Measurements from ENCODE around the gene RILPL1.
"Not testable (repeated sequence)": the region's sequence is repeated elsewhere in the genome, so short reads cannot be mapped to it uniquely, and the experiment has no call there.

RILPL1 gene

DNA sequence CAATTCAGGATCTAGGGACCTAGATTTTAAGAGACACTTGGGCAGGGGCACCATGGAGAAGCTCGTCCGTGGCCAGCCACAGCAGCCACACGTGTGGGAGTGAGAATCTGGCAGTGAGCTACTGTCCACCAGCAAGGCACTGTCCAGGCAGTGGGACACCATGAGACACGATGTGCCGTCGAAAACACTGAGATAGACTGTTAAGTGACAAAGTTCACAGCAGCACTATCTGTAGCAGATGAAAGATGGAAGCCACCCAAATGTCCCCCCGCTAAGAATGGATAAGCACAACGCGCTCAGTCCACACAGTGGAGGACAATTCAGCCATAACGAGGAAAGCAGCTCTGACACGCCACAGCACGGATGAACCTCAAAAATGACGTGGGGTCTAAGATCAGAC is 19.7 kb downstream of the RILPL1 start:
- no peak overlapping the region for H3K4me3 ChIP-seq (ENCODE audit: low read depth in 1 of 2, low read length in 2 of 2)
- no peaks in the 10 kb centered on the region for H3K27me3 ChIP-seq (ENCODE audit: low read depth, low read length)
- H3K9me3 ChIP-seq (ENCODE audit: control insufficient read depth in 1 of 2, low read length in 2 of 2) = no peaks in the 10 kb centered on the region
- H3K36me3 ChIP-seq (ENCODE audit: control insufficient read depth in 1 of 2, insufficient read depth in 2 of 2, low read length in 2 of 2) = peaks cover 11 to 51% of the 10 kb centered on the region in 2 donors
- H3K27ac ChIP-seq (ENCODE audit: low read length) = no peak overlapping the region
- no peaks in the 10 kb centered on the region for H3K4me1 ChIP-seq (ENCODE audit: control insufficient read depth in 1 of 2, insufficient read depth in 2 of 2, low read length in 2 of 2)

DNA sequence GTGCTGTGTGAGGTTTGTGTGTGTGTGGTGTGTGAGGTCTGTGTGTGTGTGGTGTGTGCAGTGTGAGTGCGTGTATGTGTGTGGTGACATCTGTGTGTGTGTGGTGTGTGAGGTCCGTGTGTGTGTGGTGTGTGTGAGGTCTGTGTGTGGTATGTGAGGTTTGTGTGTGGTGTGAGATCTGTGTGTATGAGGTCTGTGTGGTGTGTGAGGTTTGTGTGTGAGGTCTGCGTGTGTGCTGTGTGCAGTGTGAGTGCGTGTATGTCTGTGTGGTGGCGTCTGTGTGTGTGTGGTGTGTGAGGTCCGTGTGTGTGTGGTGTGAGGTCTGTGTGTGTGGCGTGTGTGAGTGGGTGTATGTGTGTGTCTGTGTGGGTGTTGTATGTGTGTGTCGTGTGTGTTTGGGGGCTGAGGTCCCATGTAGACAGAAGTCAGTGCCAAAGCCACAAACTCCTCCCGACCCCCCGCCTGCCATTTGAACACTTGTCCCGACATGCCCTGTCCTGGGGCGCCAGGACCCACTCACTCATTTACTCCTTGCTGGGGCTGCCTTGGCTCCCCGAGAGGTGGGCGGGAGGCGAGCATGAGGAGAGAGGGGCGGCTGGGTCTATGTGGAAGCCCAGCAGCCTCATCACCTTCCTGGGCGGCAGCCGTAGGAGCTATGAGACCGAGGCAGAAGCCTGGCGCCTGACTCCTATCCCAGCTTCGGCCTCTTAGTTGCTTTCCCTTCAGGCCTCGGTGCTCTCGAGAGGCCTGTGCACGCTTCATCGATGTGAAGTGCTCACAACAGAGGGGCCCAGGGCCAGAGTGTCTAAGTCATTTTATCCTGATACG is 20.5 kb downstream of the RILPL1 start:
- Histone ChIP-seq H3K36me3 (ENCODE audit: control insufficient read depth in 1 of 2, insufficient read depth in 2 of 2, low read length in 2 of 2) (peaks cover 11 to 48% of the 10 kb centered on the region in 2 donors), H3K9me3 (ENCODE audit: control insufficient read depth in 1 of 2, low read length in 2 of 2) (no peaks in the 10 kb centered on the region), H3K27me3 (ENCODE audit: low read depth, low read length) (no peaks in the 10 kb centered on the region), H3K27ac (ENCODE audit: low read length) (no peak overlapping the region), H3K4me3 (ENCODE audit: low read depth in 1 of 2, low read length in 2 of 2) (no peak overlapping the region), H3K4me1 (ENCODE audit: control insufficient read depth in 1 of 2, insufficient read depth in 2 of 2, low read length in 2 of 2) (no peaks in the 10 kb centered on the region)

DNA sequence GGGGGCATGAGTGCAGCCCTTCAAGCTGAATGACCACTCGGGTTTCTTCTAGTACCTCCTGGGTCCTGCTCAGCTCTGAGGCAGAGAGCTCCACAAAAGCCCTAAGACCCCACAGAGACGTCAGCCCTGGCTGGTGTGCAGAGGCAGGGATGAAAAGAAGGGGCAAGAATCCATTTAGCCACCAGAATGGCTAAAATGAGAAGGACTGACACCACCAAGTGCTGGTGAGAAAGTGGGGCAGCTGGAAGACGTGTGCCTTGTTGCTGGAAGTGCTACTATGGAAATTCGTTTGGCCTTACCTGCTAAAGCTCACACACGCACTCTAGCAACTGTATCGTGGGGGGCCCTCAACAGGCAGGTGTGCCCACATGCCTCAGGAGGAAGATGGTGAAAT is 26.7 kb downstream of the RILPL1 start:
- Histone ChIP-seq H3K27ac (ENCODE audit: low read length) (no peak overlapping the region), H3K27me3 (ENCODE audit: low read depth, low read length) (no peaks in the 10 kb centered on the region), H3K9me3 (ENCODE audit: control insufficient read depth in 1 of 2, low read length in 2 of 2) (no peaks in the 10 kb centered on the region), H3K36me3 (ENCODE audit: control insufficient read depth in 1 of 2, insufficient read depth in 2 of 2, low read length in 2 of 2) (peaks cover 0 to 25% of the 10 kb centered on the region in 2 donors), H3K4me1 (ENCODE audit: control insufficient read depth in 1 of 2, insufficient read depth in 2 of 2, low read length in 2 of 2) (no peaks in the 10 kb centered on the region), H3K4me3 (ENCODE audit: low read depth in 1 of 2, low read length in 2 of 2) (no peak overlapping the region)

DNA sequence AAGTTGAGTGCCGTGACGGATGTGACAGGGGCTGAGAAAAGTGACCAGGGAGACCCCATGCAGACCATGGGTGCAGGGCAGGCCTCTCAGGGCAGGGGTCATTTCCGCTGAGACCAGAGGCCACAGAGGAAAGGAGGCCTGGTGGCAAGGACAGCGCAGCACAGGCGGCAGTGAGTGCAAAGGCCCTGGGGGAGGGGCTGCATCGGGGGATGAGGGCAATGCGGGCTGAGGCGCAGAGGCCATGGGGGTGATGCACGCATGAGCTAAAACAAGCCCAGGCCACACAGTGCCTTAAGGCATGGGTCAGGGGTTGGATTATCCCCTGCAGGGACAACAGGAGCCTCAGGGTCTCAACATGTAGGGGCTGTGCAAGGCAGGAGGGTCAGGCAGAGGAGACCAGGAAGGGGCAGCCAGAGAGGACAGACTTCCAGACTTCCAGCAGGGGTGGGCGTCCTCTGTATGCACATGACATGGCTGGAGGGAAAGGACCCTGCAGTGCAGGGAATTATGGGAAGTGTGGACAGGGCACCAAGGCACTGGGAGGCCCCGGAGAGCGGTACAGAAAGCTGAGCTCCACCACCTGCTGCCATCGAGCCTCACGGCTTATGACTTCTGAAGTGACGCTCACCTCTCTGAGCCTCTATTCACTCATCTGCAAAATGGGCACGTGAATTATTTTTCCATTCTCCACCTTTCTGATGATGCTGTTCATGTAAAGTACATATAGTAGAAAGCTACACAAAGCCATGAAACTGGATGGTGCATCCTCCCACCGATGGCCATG is 27.3 kb downstream of the RILPL1 start:
- H3K4me1 ChIP-seq (ENCODE audit: control insufficient read depth in 1 of 2, insufficient read depth in 2 of 2, low read length in 2 of 2) = no peaks in the 10 kb centered on the region
- no peaks in the 10 kb centered on the region for H3K9me3 ChIP-seq (ENCODE audit: control insufficient read depth in 1 of 2, low read length in 2 of 2)
- H3K36me3 ChIP-seq (ENCODE audit: control insufficient read depth in 1 of 2, insufficient read depth in 2 of 2, low read length in 2 of 2) = peaks cover 0 to 22% of the 10 kb centered on the region in 2 donors
- no peak overlapping the region for H3K27ac ChIP-seq (ENCODE audit: low read length)
- no peaks in the 10 kb centered on the region for H3K27me3 ChIP-seq (ENCODE audit: low read depth, low read length)
- H3K4me3 ChIP-seq (ENCODE audit: low read depth in 1 of 2, low read length in 2 of 2) = no peak overlapping the region

DNA sequence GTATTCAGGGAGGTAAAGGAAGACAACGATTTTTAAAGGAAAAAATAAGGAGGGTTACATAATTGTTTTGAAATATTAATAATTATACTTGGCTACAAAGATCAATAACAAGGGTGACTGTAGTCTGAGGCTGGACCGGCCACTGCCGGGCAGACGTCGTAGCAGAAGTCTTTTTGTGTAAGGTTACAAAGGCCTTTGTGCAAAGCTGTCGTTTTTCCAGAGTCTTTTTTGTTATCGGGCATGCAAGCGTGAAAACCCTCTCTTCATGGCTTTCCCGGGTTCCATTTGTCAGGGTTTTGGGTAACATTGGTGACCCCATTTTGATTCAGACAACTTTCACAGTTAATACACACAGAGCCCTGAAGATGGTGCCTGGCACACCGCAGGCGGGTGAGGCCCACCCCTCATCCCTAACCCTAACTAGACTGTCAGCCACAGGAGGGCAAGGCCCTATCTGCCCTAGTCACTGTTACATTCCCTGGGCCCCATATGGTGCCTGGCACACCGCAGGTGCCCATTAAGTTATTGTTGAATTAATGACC is 31.3 kb downstream of the RILPL1 start:
- no peaks in the 10 kb centered on the region for H3K27me3 ChIP-seq (ENCODE audit: low read depth, low read length)
- peaks cover 5 to 30% of the 10 kb centered on the region in 2 donors for H3K36me3 ChIP-seq (ENCODE audit: control insufficient read depth in 1 of 2, insufficient read depth in 2 of 2, low read length in 2 of 2)
- H3K4me3 ChIP-seq (ENCODE audit: low read depth in 1 of 2, low read length in 2 of 2) = no peak overlapping the region
- no peak overlapping the region for H3K27ac ChIP-seq (ENCODE audit: low read length)
- no peaks in the 10 kb centered on the region for H3K4me1 ChIP-seq (ENCODE audit: control insufficient read depth in 1 of 2, insufficient read depth in 2 of 2, low read length in 2 of 2)
- no peaks in the 10 kb centered on the region for H3K9me3 ChIP-seq (ENCODE audit: control insufficient read depth in 1 of 2, low read length in 2 of 2)

DNA sequence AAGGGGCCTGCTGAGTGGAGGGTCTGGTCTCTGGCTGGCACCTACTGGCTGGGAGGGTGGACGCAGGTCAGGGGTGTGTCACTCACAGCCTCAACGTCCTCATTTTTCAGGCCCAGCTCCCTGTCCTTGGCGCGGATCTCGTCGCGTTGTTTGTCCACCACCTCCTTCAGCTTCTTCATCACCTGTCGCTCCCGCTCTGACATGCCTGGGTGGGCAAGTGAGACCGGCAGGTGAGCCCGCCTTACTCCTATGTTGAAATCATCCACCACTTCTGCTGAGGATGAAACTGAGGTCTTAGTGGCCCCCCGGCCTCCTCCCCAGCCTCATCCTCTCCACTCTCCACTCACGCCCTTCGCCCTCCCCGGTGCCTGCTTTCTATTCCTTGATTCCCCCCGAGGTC is 34.2 kb downstream of the RILPL1 start:
- Histone ChIP-seq H3K4me1 (ENCODE audit: control insufficient read depth in 1 of 2, insufficient read depth in 2 of 2, low read length in 2 of 2) (no peaks in the 10 kb centered on the region), H3K27ac (ENCODE audit: low read length) (no peak overlapping the region), H3K36me3 (ENCODE audit: control insufficient read depth in 1 of 2, insufficient read depth in 2 of 2, low read length in 2 of 2) (peaks cover 14 to 27% of the 10 kb centered on the region in 2 donors), H3K9me3 (ENCODE audit: control insufficient read depth in 1 of 2, low read length in 2 of 2) (no peaks in the 10 kb centered on the region), H3K4me3 (ENCODE audit: low read depth in 1 of 2, low read length in 2 of 2) (no peak overlapping the region), H3K27me3 (ENCODE audit: low read depth, low read length) (no peaks in the 10 kb centered on the region)

DNA sequence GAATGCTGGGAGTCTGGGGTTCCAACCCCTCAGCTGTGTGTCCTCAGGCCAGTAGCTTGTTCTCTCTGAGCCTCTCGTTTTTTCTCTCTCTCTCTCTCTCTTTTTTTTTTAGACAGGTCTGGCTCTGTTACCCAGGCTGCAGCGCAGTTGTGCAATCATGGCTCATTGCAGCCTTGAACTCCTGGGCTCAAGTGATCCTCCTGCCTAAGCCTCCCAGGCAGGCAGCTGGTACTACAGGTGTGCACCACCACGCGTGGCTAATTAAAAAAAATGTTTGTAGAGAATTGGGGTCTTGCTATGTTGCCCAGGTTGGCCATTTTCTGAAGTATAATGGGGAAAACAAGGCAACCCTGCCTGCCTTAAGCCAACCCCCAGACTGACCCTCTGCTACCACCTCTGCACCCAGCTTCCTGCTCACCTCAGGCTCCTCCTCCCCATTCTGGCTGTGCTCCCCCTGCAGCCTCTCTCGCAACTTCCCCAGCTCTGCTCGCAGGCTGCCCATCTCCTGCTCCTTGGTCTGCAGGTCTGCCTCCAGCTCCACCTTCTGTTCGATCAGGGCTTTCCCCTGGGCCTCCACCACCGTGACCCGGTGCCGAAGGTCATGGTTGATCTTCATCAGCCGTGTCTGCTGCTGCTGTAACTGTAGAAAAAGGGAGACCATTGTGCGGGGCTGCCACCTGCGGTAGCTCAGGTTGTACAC is 35.2 kb downstream of the RILPL1 start:
- no peak overlapping the region for H3K27ac ChIP-seq (ENCODE audit: low read length)
- H3K36me3 ChIP-seq (ENCODE audit: control insufficient read depth in 1 of 2, insufficient read depth in 2 of 2, low read length in 2 of 2) = peaks cover 14 to 27% of the 10 kb centered on the region in 2 donors

GRCh38 chr12:123497065-123497464 is 36.5 kb downstream of the RILPL1 start:
- Histone ChIP-seq H3K4me1 (ENCODE audit: control insufficient read depth in 1 of 2, insufficient read depth in 2 of 2, low read length in 2 of 2) (no peaks in the 10 kb centered on the region), H3K27ac (ENCODE audit: low read length) (no peak overlapping the region), H3K27me3 (ENCODE audit: low read depth, low read length) (no peaks in the 10 kb centered on the region), H3K4me3 (ENCODE audit: low read depth in 1 of 2, low read length in 2 of 2) (no peak overlapping the region), H3K9me3 (ENCODE audit: control insufficient read depth in 1 of 2, low read length in 2 of 2) (no peaks in the 10 kb centered on the region), H3K36me3 (ENCODE audit: control insufficient read depth in 1 of 2, insufficient read depth in 2 of 2, low read length in 2 of 2) (peaks cover 14 to 27% of the 10 kb centered on the region in 2 donors)

More for the DNA sequence above, 35.2 kb downstream of the RILPL1 start:
- Histone ChIP-seq H3K4me3 (ENCODE audit: low read depth in 1 of 2, low read length in 2 of 2) (no peak overlapping the region), H3K4me1 (ENCODE audit: control insufficient read depth in 1 of 2, insufficient read depth in 2 of 2, low read length in 2 of 2) (no peaks in the 10 kb centered on the region), H3K27me3 (ENCODE audit: low read depth, low read length) (no peaks in the 10 kb centered on the region), H3K9me3 (ENCODE audit: control insufficient read depth in 1 of 2, low read length in 2 of 2) (no peaks in the 10 kb centered on the region)

DNA sequence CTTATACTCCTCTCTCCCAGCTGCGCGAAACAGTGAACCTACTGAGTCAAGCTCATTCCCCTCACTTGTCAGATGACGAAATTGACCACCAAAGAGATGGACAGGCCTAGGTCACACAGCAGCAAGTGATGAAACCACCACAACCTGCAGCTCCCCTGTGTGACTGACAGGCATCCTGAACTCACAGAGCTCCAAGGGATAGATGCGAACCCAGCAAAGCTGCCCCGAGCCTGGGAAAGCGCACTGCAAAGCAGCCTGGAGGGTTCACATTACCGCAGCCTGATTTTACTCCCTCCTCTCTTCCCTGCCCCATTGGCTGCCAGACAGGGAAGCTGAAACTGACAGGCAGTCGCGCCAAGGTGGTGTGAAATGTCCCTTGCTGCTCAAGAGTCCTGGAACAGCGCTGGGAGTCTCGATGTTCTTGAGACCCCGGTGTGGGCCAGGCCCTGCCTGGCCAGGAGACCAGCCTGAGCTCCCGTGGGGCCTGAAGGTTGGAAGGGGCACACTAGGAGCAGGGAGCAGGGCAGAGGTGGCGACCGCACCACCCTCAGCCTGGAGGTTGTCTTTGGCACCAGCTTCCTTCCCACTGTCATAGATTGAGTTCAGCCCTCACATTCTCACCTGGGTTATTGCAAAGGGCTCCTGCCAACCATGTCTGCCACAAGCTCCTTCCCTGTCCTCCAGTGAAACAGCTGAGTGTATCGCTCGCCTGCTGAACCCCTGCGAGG is 39.2 kb downstream of the RILPL1 start:
- no peak overlapping the region for H3K27ac ChIP-seq (ENCODE audit: low read length)
- H3K27me3 ChIP-seq (ENCODE audit: low read depth, low read length) = no peaks in the 10 kb centered on the region
- H3K4me3 ChIP-seq (ENCODE audit: low read depth in 1 of 2, low read length in 2 of 2) = no peak overlapping the region
- H3K4me1 ChIP-seq (ENCODE audit: control insufficient read depth in 1 of 2, insufficient read depth in 2 of 2, low read length in 2 of 2) = no peaks in the 10 kb centered on the region
- no peaks in the 10 kb centered on the region for H3K9me3 ChIP-seq (ENCODE audit: control insufficient read depth in 1 of 2, low read length in 2 of 2)
- peaks cover 14 to 35% of the 10 kb centered on the region in 2 donors for H3K36me3 ChIP-seq (ENCODE audit: control insufficient read depth in 1 of 2, insufficient read depth in 2 of 2, low read length in 2 of 2)

GRCh38 chr12:123492339-123493039 is 41.0 kb downstream of the RILPL1 start:
- not testable (repeated sequence) for H3K4me1 ChIP-seq (ENCODE audit: control insufficient read depth in 1 of 2, insufficient read depth in 2 of 2, low read length in 2 of 2); H3K9me3 ChIP-seq (ENCODE audit: control insufficient read depth in 1 of 2, low read length in 2 of 2); H3K27ac ChIP-seq (ENCODE audit: low read length); H3K27me3 ChIP-seq (ENCODE audit: low read depth, low read length); H3K4me3 ChIP-seq (ENCODE audit: low read depth in 1 of 2, low read length in 2 of 2)
- H3K36me3 ChIP-seq (ENCODE audit: control insufficient read depth in 1 of 2, insufficient read depth in 2 of 2, low read length in 2 of 2) = peaks cover 9 to 21% of the 10 kb centered on the region in 2 donors

Measured in muscle layer of duodenum (tissue), 2 donors.